ENCODE measurements around the gene TENM4.

TENM4 gene

GRCh38 chr11:79044201-79044600 lies 396.6 kb downstream of the TENM4 start:
- DNase-seq = no peak

- DNase-seq = no peak
Observed at GRCh38 chr11:79043726-79044125, 397.1 kb downstream of the TENM4 start.

GRCh38 chr11:79042824-79043223 lies 398.0 kb downstream of the TENM4 start:
- no peak for DNase-seq

- DNase-seq = no peak
Observed at GRCh38 chr11:79040348-79040747, 400.5 kb downstream of the TENM4 start.

- no peak for DNase-seq
Observed at GRCh38 chr11:79039122-79039521, 401.7 kb downstream of the TENM4 start.

- DNase-seq = no peak
Observed at GRCh38 chr11:79035881-79036280, 404.9 kb downstream of the TENM4 start.

- DNase-seq = no peak
Observed at GRCh38 chr11:79033833-79034232, 407.0 kb downstream of the TENM4 start.

GRCh38 chr11:79030448-79030847 lies 410.4 kb downstream of the TENM4 start:
- no peak for DNase-seq

GRCh38 chr11:79028225-79028624 lies 412.6 kb downstream of the TENM4 start:
- no peak for DNase-seq

GRCh38 chr11:79026803-79027445 lies 413.9 kb downstream of the TENM4 start:
- no peak for DNase-seq

- DNase-seq = no peak
Observed at GRCh38 chr11:79025622-79026021, 415.2 kb downstream of the TENM4 start.

GRCh38 chr11:79025097-79025496 lies 415.7 kb downstream of the TENM4 start:
- no peak for DNase-seq

- no peak for DNase-seq
Observed at GRCh38 chr11:79022265-79022664, 418.6 kb downstream of the TENM4 start.

GRCh38 chr11:79021601-79022000 lies 419.2 kb downstream of the TENM4 start:
- no peak for DNase-seq

GRCh38 chr11:79019975-79020374 lies 420.9 kb downstream of the TENM4 start:
- no peak for DNase-seq

GRCh38 chr11:79019277-79019676 lies 421.6 kb downstream of the TENM4 start:
- DNase-seq = no peak

- DNase-seq = no peak
Observed at GRCh38 chr11:79018371-79018849, 422.4 kb downstream of the TENM4 start.

GRCh38 chr11:79017811-79018210 lies 423.0 kb downstream of the TENM4 start:
- no peak for DNase-seq

GRCh38 chr11:79013509-79013908 lies 427.3 kb downstream of the TENM4 start:
- no peak for DNase-seq

GRCh38 chr11:79011357-79011756 lies 429.5 kb downstream of the TENM4 start:
- no peak for DNase-seq

GRCh38 chr11:79007771-79008402 lies 432.9 kb downstream of the TENM4 start:
- DNase-seq = no peak

GRCh38 chr11:79006854-79007253 lies 434.0 kb downstream of the TENM4 start:
- DNase-seq = no peak

GRCh38 chr11:78996007-78996406 lies 444.8 kb downstream of the TENM4 start:
- DNase-seq = no peak

- DNase-seq = no peak
Observed at GRCh38 chr11:78995171-78995570, 445.7 kb downstream of the TENM4 start.
